AG09319 (cell line): ENCODE measurements around the gene WFS1.

Experiments used
- DNase-seq: peaks from one replicate; pipeline ENCODE4 v3.0.0-alpha.2; 2010; ENCODE audit warnings: low read depth; ENCODE audit errors: extremely low read depth
- TF ChIP-seq, protein P1 (sequence below): IDR thresholded peaks from 2 replicates; pipeline ENCODE4 v1.5.1; 2011; ENCODE audit warnings: low read depth, mild to moderate bottlenecking, inconsistent platforms, low read length, moderate library complexity

WFS1 gene

DNA sequence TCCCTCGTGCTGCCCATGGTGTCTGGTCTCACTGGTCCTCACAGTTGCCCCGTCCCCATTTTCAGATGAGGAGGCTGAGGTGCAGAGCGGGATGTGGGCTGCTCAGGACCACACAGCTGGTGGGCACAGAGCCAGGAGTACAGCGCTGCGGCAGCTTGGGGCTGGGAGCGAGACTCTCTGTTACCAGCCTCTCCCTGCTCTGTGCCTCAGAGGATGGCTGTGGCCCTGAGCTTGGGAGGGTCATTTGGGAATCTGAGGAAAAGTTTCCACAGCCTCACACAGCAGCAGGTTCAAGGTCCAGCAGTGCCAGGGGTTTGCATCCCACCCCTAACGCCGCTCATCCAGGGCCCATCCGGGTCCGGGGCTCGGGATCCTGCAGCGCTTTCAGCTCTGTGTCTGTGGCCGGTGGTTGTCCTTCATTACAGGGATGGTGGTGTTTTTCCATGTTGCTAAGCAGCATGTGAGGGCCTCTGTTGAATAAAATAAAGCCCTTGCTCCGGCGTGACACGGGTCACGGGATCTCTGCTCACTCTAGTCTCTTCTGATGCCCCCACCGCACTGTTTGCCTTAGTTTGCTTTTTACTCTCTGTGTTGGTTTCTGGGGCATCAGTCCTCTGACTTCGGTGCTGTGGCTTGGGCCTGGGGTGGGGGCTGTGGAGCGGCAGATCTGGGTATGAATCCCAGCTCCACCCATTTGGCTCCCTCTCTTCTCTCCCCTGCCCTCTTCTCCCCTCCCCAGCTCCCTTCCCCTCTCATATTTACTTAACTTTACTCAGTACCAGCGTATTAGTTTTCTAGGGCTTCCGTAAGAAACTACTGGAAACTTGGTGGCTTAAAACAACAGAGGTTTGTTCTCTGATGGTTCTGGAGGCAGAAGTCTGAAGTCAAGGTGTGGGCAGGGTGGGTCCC lies 6.5 kb downstream of the WFS1 start:
- DNase-seq: no peak
- TF ChIP-seq, protein P1, sequence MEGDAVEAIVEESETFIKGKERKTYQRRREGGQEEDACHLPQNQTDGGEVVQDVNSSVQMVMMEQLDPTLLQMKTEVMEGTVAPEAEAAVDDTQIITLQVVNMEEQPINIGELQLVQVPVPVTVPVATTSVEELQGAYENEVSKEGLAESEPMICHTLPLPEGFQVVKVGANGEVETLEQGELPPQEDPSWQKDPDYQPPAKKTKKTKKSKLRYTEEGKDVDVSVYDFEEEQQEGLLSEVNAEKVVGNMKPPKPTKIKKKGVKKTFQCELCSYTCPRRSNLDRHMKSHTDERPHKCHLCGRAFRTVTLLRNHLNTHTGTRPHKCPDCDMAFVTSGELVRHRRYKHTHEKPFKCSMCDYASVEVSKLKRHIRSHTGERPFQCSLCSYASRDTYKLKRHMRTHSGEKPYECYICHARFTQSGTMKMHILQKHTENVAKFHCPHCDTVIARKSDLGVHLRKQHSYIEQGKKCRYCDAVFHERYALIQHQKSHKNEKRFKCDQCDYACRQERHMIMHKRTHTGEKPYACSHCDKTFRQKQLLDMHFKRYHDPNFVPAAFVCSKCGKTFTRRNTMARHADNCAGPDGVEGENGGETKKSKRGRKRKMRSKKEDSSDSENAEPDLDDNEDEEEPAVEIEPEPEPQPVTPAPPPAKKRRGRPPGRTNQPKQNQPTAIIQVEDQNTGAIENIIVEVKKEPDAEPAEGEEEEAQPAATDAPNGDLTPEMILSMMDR: no peak

DNA sequence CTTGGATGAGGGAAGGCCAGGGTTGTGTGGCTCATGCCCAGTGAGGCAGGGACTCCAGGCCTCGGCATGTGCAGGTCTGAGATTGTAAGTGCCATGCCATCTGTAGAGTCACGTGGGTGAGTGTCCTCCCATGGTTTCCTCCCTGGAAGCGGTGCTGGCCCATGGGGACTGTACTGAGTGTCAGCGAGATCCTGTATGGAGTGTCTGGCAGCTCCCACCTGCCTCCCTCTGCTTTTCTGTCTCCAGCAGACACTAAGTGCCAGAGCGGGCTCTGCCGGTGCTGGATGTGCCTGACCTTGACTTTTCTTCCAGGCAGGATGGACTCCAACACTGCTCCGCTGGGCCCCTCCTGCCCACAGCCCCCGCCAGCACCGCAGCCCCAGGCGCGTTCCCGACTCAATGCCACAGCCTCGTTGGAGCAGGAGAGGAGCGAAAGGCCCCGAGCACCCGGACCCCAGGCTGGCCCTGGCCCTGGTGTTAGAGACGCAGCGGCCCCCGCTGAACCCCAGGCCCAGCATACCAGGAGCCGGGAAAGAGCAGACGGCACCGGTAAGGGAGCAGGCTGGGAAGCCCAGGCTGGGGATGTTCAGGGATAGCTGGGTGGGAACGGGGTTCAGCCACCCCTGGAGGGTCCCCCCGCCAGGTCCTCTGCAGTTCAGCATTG lies 7.6 kb downstream of the WFS1 start:
- TF ChIP-seq, protein P1: no peak
- no peak for DNase-seq

DNA sequence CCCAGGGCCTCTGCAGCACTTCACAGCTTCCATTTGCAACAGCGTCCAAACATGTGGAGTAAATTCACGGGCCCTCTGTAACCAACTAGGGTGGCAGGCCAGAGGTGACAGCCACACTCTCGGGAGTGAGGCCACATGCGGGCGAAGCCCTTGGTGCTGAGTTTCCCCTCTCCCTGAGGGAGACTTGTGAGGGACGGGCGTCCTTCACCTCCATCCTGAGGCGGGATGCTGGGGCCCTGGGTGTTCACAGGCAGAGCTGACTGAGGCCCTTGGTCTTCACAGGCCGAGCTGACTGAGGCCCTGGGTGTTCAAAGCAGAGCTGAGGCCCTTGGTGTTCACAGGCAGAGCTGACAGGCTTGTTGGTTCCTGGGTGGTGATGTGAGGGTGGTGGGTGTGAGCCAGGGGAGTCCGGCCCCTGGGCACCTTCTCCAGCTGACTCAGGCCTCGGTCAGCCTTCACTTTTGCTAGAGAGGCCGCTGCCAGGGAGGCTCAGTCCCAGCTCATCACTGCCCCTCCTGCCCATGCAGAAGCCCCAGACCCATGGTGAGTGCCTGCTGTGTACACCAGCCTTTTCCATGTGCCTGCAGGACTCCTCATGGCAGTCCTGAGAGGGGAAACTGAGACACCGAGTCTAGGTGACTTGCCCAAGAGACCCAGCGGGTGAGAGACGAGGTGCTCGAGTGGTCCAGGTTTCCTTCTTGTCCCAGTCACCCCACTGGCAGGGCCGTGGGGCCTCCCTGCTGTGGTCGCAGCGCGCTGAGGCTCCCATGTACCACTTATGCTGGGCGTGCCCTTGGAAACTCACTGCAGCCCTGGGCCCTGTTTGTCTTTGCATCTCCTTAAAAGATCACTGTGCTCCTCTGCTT lies 8.5 kb downstream of the WFS1 start:
- DNase-seq: no peak
- TF ChIP-seq, protein P1: no peak

DNA sequence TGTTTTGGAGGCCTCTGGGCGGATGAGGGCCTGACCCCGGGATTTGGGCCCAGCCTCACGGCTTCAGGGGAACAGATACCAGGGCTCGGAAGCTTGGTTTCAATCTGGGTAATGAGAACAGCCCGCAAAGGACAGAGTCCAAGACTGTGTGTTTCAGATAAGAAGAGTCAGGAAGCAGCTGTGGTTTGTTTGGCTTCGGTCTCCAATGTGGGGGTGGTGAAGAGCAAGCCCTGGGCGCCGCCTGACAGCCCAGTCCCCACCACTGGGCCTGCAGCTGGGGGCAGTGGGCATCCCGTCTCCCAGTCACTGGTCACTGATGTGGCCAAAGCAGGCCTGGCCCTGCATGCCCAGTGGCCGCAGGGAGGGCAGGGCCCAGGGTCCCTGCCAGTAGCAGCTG lies 9.1 kb downstream of the WFS1 start:
- TF ChIP-seq, protein P1: no peak
- no peak for DNase-seq

DNA sequence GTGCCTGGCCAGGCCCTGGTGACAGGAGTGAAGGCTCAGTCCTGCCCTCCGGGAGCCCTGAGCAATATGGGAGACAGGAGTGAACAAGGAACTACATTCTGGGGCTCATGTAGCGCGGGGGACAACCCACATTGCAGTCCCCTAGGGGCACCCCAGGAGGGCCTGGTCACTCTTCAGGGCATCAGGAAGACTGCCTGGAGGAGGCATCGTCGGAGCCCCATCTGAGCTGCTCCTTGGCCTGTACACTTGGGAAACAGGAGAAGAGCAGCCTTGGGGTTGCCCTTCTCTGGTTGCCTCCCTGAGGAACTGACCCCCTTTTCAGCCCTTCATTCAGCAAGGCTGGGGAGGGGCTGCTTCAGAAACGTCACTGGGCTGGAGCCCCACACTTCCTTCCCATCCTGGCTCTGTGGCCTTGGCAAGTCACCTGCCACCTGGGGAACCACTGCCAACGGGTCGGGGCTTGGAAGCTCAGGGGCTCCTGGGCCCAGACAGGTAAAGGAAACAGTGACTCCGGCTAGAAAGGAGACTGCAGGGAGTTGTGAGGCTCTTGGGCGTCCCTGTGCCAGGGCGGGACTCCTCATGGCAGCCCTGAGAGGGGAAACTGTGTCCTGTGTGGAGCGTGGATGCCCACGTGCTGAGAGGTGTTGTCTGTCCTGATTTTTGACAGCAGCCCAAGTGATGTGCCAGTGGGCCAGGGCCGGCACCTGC lies 10.1 kb downstream of the WFS1 start:
- TF ChIP-seq, protein P1: no peak
- DNase-seq: no peak

DNA sequence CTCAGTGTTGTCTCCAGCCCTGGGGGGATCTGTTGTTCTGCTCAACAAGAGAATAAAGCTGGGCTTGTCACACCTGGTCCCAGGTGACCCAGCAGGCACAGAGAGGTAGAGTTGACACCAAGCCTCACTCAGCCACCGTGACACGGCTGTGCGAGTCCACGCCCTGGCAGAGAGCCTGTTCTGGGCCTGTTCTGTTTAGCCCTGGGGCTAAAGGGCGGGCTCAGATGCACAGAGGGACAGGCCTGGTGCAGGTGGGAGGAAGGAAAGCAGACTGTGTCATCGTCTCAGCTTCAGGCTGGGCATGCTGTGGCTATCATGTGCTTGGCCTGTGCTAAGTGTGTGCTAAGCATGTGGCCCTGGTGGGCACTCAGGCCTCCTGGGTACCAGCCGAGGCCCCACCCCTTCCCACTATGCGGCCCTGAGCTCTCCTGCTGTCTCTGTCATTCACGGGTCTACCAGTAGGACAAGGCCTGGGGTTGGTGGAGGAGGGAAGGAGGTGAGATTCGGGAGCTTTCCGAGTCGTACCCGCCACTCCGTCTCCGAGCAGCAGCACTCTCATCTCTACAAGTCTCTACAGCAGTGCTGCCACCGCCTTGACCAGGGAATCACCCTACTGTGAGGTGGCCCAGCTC lies 10.8 kb downstream of the WFS1 start:
- no peak for DNase-seq
- TF ChIP-seq, protein P1: no peak
